HuH-7.5 (cell line): ENCODE data around the gene ROBO4.

Experiments
- DNase-seq: peaks from one replicate; pipeline ENCODE4 v3.0.0; 2011; ENCODE audit warnings: low spot score

The ROBO4 gene

GRCh38 chr11:124889191-124890091, 8.2 kb downstream of the ROBO4 start:
- no peak for DNase-seq

- DNase-seq, result no peak
Observed at GRCh38 chr11:124887667-124888013, 10.0 kb downstream of the ROBO4 start.

- DNase-seq, result no peak
Observed at GRCh38 chr11:124886978-124887666, 10.5 kb downstream of the ROBO4 start.

- no peak for DNase-seq
Observed at GRCh38 chr11:124886476-124886875, 11.2 kb downstream of the ROBO4 start.

GRCh38 chr11:124884869-124885479, 12.7 kb downstream of the ROBO4 start:
- DNase-seq, result no peak

- DNase-seq, result no peak
Observed at GRCh38 chr11:124884340-124884739, 13.3 kb downstream of the ROBO4 start.

- DNase-seq, result peak; percentile 62
Observed at GRCh38 chr11:124882339-124883071, 15.2 kb downstream of the ROBO4 start.

GRCh38 chr11:124880958-124881357, 16.7 kb downstream of the ROBO4 start:
- no peak for DNase-seq

- DNase-seq, result no peak
Observed at GRCh38 chr11:124880290-124880611, 17.4 kb downstream of the ROBO4 start.

GRCh38 chr11:124879493-124880289, 18.0 kb downstream of the ROBO4 start:
- no peak for DNase-seq

GRCh38 chr11:124878759-124879492, 18.7 kb downstream of the ROBO4 start:
- DNase-seq, result no peak

GRCh38 chr11:124877910-124878758, 19.5 kb downstream of the ROBO4 start:
- no peak for DNase-seq

GRCh38 chr11:124877631-124877909, 20.1 kb downstream of the ROBO4 start:
- no peak for DNase-seq

- DNase-seq, result no peak
Observed at GRCh38 chr11:124876818-124877630, 20.6 kb downstream of the ROBO4 start.

GRCh38 chr11:124875943-124876817, 21.5 kb downstream of the ROBO4 start:
- peak; percentile 86 for DNase-seq

GRCh38 chr11:124875401-124875800, 22.3 kb downstream of the ROBO4 start:
- DNase-seq, result no peak

- DNase-seq, result no peak
Observed at GRCh38 chr11:124874571-124875255, 23.0 kb downstream of the ROBO4 start.

- no peak for DNase-seq
Observed at GRCh38 chr11:124873951-124874350, 23.7 kb downstream of the ROBO4 start.
